Measurements from ENCODE around the gene TNFSF11. TPM values are rescaled to one million over a fixed set of nuclear protein-coding genes. Genes with fewer than 3 reads are reported as not detected.

TNFSF11 gene
- total and polyA plus RNA-seq, 7 experiments from 2014 or later = 0.13 to 0.44 TPM; not detected in 5

DNA sequence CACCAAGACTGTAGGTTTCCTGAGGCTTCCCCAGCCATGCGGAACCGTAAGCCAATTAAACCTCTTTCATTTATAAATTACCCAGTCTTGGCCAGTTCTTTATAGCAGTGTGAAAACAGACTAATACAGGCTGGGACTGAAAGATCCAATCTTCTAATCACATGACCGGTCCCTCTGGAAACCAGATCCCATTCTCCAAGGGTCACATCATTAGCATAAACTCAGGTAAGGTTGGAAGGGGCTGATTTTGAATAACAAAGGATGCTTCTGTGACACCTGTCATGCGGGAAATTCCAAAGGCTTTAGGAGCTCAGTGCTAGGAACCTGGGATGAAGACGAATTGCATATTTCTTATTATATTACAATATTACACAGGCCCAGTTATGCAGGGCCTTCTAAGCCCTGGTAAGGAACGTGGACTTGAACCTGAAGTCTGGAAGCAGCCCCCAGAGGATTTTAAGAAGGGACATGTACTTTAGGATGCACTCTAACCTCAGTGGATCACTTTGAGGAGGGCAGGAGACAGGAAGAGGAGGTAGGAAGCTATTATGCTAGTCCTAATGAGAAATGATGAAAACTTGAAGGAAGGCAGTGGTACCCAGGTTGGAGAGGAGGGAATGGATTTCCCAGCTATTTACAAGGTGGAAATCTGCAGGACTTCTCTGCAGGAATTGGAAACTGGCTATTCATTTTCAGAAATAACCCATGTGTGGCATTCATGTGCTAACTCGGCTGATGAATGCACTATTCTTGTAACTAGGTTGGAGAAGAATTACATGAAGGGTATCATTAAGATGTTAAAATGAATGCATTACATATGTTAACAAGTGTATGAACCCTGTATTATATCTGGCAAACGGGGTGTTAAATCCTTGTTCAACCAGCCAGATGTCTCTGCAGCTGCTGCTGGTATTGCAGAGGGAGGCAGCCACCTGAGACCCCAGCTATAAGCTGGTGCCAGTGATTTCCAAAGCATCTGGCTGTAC, 19.3 kb downstream of the TNFSF11 start:
- Mint-ChIP-seq H3K27ac (no peak overlapping the region), H3K4me1 (peaks cover 0 to 5% (median 0%) of the 10 kb centered on the region in 7 donors), H3K4me3 (no peak overlapping the region), H3K36me3 (no peaks in the 10 kb centered on the region), H3K27me3 (peaks cover 0 to 5% (median 0%) of the 10 kb centered on the region in 5 donors), H3K9me3 (no peaks in the 10 kb centered on the region)
- H3K4me3 ChIP-seq (ENCODE audit: low read length) = no peak overlapping the region
- no peaks in the 10 kb centered on the region for H3K36me3 ChIP-seq (ENCODE audit: control insufficient read depth in 2 of 3, insufficient read depth in 3 of 3, low read length in 3 of 3)
- H3K9me3 ChIP-seq (ENCODE audit: control insufficient read depth in 2 of 3, low read length in 3 of 3) = no peaks in the 10 kb centered on the region
- DNase-seq = no peak
- CTCF ChIA-PET = no interaction called here
- POLR2A ChIA-PET = no interaction called here
- no peaks in the 10 kb centered on the region for H3K4me1 ChIP-seq (ENCODE audit: control insufficient read depth in 2 of 2, insufficient read depth in 2 of 2, low read length in 2 of 2)
- H3K27me3 ChIP-seq (ENCODE audit: control insufficient read depth in 2 of 2, insufficient read depth in 2 of 2, low read length in 2 of 2) = no peaks in the 10 kb centered on the region
- ATAC-seq = no peak
- no peak overlapping the region for H3K27ac ChIP-seq (ENCODE audit: low read depth, low read length)
- intact Hi-C loops (cut with micrococcal nuclease) = no loop called here

DNA sequence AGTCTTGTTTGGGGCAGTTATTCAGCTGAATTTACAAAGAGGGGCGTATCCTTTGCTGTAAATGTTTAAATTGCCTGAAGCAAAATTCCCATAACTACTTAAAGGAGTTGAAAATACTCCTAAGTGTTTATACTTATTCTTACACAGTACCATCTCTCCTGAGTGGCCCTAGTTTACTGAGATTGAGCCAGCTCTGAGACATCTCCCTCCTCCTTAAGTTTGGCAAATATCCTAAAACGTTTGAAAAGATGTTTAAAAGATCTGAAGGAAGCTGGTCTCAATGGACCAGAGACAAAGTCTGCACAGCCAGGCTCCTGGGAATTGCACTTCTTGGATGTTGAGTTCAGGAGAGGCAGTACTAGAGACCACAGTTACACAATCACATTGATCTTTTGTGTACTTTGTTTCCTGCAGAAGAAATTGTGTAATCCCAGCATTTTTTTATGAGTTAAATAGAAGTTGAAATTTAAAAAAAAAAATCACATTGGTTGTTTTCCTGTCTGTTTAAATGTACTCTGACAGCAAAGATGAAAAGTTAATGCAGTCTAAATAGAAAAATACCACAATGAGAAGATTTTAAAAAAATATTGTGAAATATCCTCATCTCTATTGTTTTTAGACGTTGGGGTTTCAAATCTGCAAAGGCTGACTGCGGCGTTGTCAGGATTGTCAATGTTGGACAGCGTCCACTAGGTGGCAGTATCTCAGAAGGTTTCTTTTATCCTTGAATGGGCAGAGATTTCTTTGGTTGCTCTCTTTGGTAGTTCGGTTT, 20.7 kb downstream of the TNFSF11 start:
- Mint-ChIP-seq H3K36me3 (no peaks in the 10 kb centered on the region), H3K27ac (no peak overlapping the region), H3K27me3 (peaks cover 0 to 11% (median 0%) of the 10 kb centered on the region in 5 donors), H3K4me1 (peaks cover 0 to 5% (median 0%) of the 10 kb centered on the region in 7 donors), H3K9me3 (no peaks in the 10 kb centered on the region), H3K4me3 (no peak overlapping the region)
- H3K27ac ChIP-seq (ENCODE audit: low read depth, low read length) = no peak overlapping the region
- CTCF ChIA-PET = interaction anchor here (0.6 to 1.8 kb wide), 3 partner anchors 29 to 1210 kb away, joined by 3 to 5 read pairs (median 3); no protein-coding TSS in a partner anchor
- H3K9me3 ChIP-seq (ENCODE audit: control insufficient read depth in 2 of 3, low read length in 3 of 3) = no peaks in the 10 kb centered on the region
- no peak overlapping the region for H3K4me3 ChIP-seq (ENCODE audit: low read length)
- POLR2A ChIA-PET = no interaction called here
- intact Hi-C loops (cut with micrococcal nuclease) = loop anchor here (1.0 kb wide), 3 partner anchors 240 to 1210 kb away; no protein-coding TSS in a partner anchor
- ATAC-seq (peak; percentile 62), DNase-seq (peak in 6 of 9 donors; percentile 25 to 53 (median 40))
- no peaks in the 10 kb centered on the region for H3K36me3 ChIP-seq (ENCODE audit: control insufficient read depth in 2 of 3, insufficient read depth in 3 of 3, low read length in 3 of 3)
- no peaks in the 10 kb centered on the region for H3K4me1 ChIP-seq (ENCODE audit: control insufficient read depth in 2 of 2, insufficient read depth in 2 of 2, low read length in 2 of 2)
- no peaks in the 10 kb centered on the region for H3K27me3 ChIP-seq (ENCODE audit: control insufficient read depth in 2 of 2, insufficient read depth in 2 of 2, low read length in 2 of 2)

DNA sequence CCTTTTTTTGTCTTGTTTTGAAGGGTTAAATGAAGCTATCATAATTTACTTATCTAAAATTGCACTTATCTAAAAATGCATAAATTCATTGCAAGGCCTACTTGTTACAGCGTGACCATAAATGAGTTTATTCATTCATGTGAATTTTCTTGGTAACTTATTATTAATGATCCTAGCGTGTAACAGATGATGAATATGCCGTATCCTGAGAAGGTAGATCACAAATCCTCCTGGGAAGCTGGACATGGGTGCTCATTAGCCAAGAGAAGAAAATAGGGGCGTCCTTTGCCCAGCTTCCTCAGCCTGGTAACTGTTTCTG, 21.3 kb downstream of the TNFSF11 start:
- intact Hi-C loops (cut with micrococcal nuclease) = loop anchor here (1.0 kb wide), 3 partner anchors 241 to 1209 kb away; no protein-coding TSS in a partner anchor
- H3K9me3 Mint-ChIP-seq = no peaks in the 10 kb centered on the region
- ATAC-seq (no peak), DNase-seq (no peak)
- no peak overlapping the region for H3K4me3 ChIP-seq (ENCODE audit: low read length)
- H3K36me3 Mint-ChIP-seq = no peaks in the 10 kb centered on the region
- no peak overlapping the region for H3K27ac Mint-ChIP-seq
- H3K36me3 ChIP-seq (ENCODE audit: control insufficient read depth in 2 of 3, insufficient read depth in 3 of 3, low read length in 3 of 3) = no peaks in the 10 kb centered on the region
- CTCF ChIA-PET = interaction anchor here (0.6 to 1.8 kb wide), 3 partner anchors 29 to 1209 kb away, joined by 3 to 5 read pairs (median 3); no protein-coding TSS in a partner anchor
- no peaks in the 10 kb centered on the region for H3K4me1 ChIP-seq (ENCODE audit: control insufficient read depth in 2 of 2, insufficient read depth in 2 of 2, low read length in 2 of 2)
- H3K27me3 Mint-ChIP-seq = peaks cover 0 to 11% (median 0%) of the 10 kb centered on the region in 5 donors
- H3K4me1 Mint-ChIP-seq = peaks cover 0 to 5% (median 0%) of the 10 kb centered on the region in 7 donors
- POLR2A ChIA-PET = no interaction called here
- H3K4me3 Mint-ChIP-seq = no peak overlapping the region
- no peaks in the 10 kb centered on the region for H3K27me3 ChIP-seq (ENCODE audit: control insufficient read depth in 2 of 2, insufficient read depth in 2 of 2, low read length in 2 of 2)
- H3K9me3 ChIP-seq (ENCODE audit: control insufficient read depth in 2 of 3, low read length in 3 of 3) = no peaks in the 10 kb centered on the region
- H3K27ac ChIP-seq (ENCODE audit: low read depth, low read length) = no peak overlapping the region

DNA sequence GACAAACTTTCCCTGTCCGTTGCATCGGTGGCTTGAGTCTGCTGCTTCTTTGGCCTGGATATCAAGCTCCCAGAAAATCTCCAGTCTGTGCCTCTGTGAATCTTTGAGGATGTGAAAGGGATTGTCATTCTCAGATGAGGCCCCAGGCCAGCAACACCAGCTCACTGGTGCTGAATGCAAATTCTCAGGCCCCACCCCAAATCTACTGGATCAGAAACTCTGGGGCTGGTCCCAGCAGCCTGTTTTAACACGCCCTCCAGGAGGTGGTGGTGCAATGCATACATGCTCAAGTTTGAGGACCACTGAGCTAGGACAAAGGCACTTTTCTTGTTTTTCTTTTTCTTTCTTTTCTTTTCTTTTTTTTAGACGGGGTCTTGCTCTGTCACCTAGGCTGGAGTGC, 23.6 kb downstream of the TNFSF11 start:
- Histone ChIP-seq H3K4me1 (ENCODE audit: control insufficient read depth in 2 of 2, insufficient read depth in 2 of 2, low read length in 2 of 2) (no peaks in the 10 kb centered on the region), H3K9me3 (ENCODE audit: control insufficient read depth in 2 of 3, low read length in 3 of 3) (no peaks in the 10 kb centered on the region), H3K4me3 (ENCODE audit: low read length) (no peak overlapping the region), H3K36me3 (ENCODE audit: control insufficient read depth in 2 of 3, insufficient read depth in 3 of 3, low read length in 3 of 3) (no peaks in the 10 kb centered on the region), H3K27ac (ENCODE audit: low read depth, low read length) (no peak overlapping the region), H3K27me3 (ENCODE audit: control insufficient read depth in 2 of 2, insufficient read depth in 2 of 2, low read length in 2 of 2) (no peaks in the 10 kb centered on the region)
- Mint-ChIP-seq H3K4me1 (peaks cover 0 to 5% (median 0%) of the 10 kb centered on the region in 7 donors), H3K27me3 (peaks cover 0 to 6% (median 0%) of the 10 kb centered on the region in 5 donors), H3K4me3 (no peak overlapping the region), H3K27ac (no peak overlapping the region), H3K36me3 (no peaks in the 10 kb centered on the region), H3K9me3 (no peaks in the 10 kb centered on the region)
- DNase-seq (no peak), ATAC-seq (no peak)
- POLR2A ChIA-PET = no interaction called here
- CTCF ChIA-PET = no interaction called here
- intact Hi-C loops (cut with micrococcal nuclease) = no loop called here

DNA sequence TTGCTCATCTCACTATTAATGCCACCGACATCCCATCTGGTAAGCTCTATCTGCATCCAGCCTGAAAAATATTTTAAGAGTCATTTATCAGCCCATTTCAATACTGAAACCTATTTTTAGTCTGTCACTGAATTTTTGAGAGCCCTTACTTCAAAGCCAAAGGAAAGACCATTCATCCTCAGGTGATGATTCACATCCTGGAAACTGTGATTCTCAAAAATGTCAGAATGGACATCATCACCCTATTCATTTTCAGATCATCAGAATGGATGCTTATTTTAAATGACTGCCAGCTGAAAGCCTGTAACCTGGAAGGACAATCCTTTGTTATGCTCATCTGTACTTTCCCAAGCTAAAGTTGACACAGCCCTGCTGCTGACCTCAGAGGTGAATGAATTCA, 27.0 kb downstream of the TNFSF11 start:
- no peak overlapping the region for H3K27ac ChIP-seq (ENCODE audit: low read depth, low read length)
- H3K9me3 ChIP-seq (ENCODE audit: control insufficient read depth in 2 of 3, low read length in 3 of 3) = no peaks in the 10 kb centered on the region
- H3K4me3 ChIP-seq (ENCODE audit: low read length) = no peak overlapping the region
- H3K27ac Mint-ChIP-seq = no peak overlapping the region
- H3K27me3 ChIP-seq (ENCODE audit: control insufficient read depth in 2 of 2, insufficient read depth in 2 of 2, low read length in 2 of 2) = no peaks in the 10 kb centered on the region
- H3K27me3 Mint-ChIP-seq = peaks cover 0 to 6% (median 0%) of the 10 kb centered on the region in 5 donors
- ChIA-PET POLR2A (no interaction called here), CTCF (no interaction called here)
- H3K36me3 Mint-ChIP-seq = no peaks in the 10 kb centered on the region
- intact Hi-C loops (cut with micrococcal nuclease) = no loop called here
- ATAC-seq (no peak), DNase-seq (no peak)
- no peak overlapping the region for H3K4me3 Mint-ChIP-seq
- H3K4me1 Mint-ChIP-seq = peaks cover 0 to 5% (median 0%) of the 10 kb centered on the region in 7 donors
- no peaks in the 10 kb centered on the region for H3K4me1 ChIP-seq (ENCODE audit: control insufficient read depth in 2 of 2, insufficient read depth in 2 of 2, low read length in 2 of 2)
- H3K9me3 Mint-ChIP-seq = no peaks in the 10 kb centered on the region
- H3K36me3 ChIP-seq (ENCODE audit: control insufficient read depth in 2 of 3, insufficient read depth in 3 of 3, low read length in 3 of 3) = no peaks in the 10 kb centered on the region

DNA sequence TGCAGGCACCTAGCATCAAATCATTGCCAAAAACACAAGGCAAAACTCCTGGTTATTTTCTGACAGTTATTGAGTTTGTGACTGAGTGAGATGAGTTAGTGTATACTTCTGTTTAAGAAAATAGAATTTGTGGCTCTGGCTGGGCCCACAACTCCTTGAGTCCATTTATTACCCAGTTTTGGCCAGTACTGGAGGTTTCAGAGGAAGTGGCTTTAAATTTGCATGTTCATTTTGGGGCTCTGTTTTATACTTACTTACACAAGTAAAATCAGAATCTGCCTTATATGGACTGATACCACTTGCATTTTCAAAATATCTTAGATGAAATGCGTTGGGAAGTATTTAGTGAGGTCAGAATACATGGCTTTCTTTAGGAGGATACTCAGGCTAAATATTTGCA, 29.0 kb downstream of the TNFSF11 start:
- Mint-ChIP-seq H3K27ac (no peak overlapping the region), H3K36me3 (no peaks in the 10 kb centered on the region), H3K4me3 (no peak overlapping the region), H3K27me3 (peaks cover 0 to 8% (median under 1%) of the 10 kb centered on the region in 5 donors), H3K9me3 (no peaks in the 10 kb centered on the region), H3K4me1 (peaks cover 0 to 5% (median 0%) of the 10 kb centered on the region in 7 donors)
- Histone ChIP-seq H3K27ac (ENCODE audit: low read depth, low read length) (no peak overlapping the region), H3K4me3 (ENCODE audit: low read length) (no peak overlapping the region), H3K36me3 (ENCODE audit: control insufficient read depth in 2 of 3, insufficient read depth in 3 of 3, low read length in 3 of 3) (no peaks in the 10 kb centered on the region), H3K4me1 (ENCODE audit: control insufficient read depth in 2 of 2, insufficient read depth in 2 of 2, low read length in 2 of 2) (no peaks in the 10 kb centered on the region), H3K9me3 (ENCODE audit: control insufficient read depth in 2 of 3, low read length in 3 of 3) (no peaks in the 10 kb centered on the region), H3K27me3 (ENCODE audit: control insufficient read depth in 2 of 2, insufficient read depth in 2 of 2, low read length in 2 of 2) (no peaks in the 10 kb centered on the region)
- POLR2A ChIA-PET = no interaction called here
- DNase-seq = no peak
- CTCF ChIA-PET = no interaction called here
- intact Hi-C loops (cut with micrococcal nuclease) = no loop called here
- no peak for ATAC-seq

All from naive thymus-derived CD4-positive, alpha-beta T cell (primary cell).